Fibroblast of lung (primary cell): ENCODE measurements around the gene ESRRB. TPM values are rescaled to one million over a fixed set of nuclear protein-coding genes. Genes with fewer than 3 reads are reported as not detected.

Experiments used
- DNase-seq, 2 donors: peaks; one replicate each; pipeline versions ENCODE4 v3.0.0 to v3.0.0-alpha.2; 2010; ENCODE audit warnings: low read depth in 2 of 2
- H2AFZ ChIP-seq: 2 replicates; pipeline ENCODE4 v1.5.1; 2012; ENCODE audit warnings: low read length, control low read depth, inconsistent platforms
- H3K27ac ChIP-seq: 2 replicates; pipeline ENCODE4 v1.5.1; 2011; ENCODE audit warnings: low read length, control low read depth; ENCODE audit not compliant: insufficient read depth
- H3K27me3 ChIP-seq: 2 replicates; pipeline ENCODE4 v1.5.1; 2011; ENCODE audit warnings: mild to moderate bottlenecking, low read length; ENCODE audit not compliant: control insufficient read depth, insufficient read depth
- H3K36me3 ChIP-seq: 2 replicates; pipeline ENCODE4 v1.5.1; 2011; ENCODE audit warnings: low read length; ENCODE audit not compliant: control insufficient read depth, insufficient read depth
- H3K4me1 ChIP-seq: 2 replicates; pipeline ENCODE4 v1.5.1; 2011; ENCODE audit warnings: low read length; ENCODE audit not compliant: control insufficient read depth, insufficient read depth; ENCODE audit errors: extremely low read depth
- H3K4me2 ChIP-seq: 2 replicates; pipeline ENCODE4 v1.5.1; 2011; ENCODE audit warnings: low read length, control low read depth; ENCODE audit not compliant: insufficient read depth; ENCODE audit errors: extremely low read depth
- H3K4me3 ChIP-seq, 4 experiments: fragments of 200-600 bp in 1 of 4; sonication (generic) in 1 of 4; replicated peaks in 1 of 4; 2 replicates each; pipeline ENCODE4 v1.5.1; 2011 to 2016; ENCODE audit warnings: low read length in 4 of 4, low read depth in 3 of 4, mild to moderate bottlenecking in 3 of 4, control low read depth in 2 of 4, inconsistent platforms in 1 of 4, mixed read lengths in 1 of 4; ENCODE audit not compliant: insufficient read depth in 1 of 4; ENCODE audit errors: control extremely low read depth in 1 of 4
- H3K79me2 ChIP-seq: 2 replicates; pipeline ENCODE4 v1.5.1; 2012; ENCODE audit warnings: mild to moderate bottlenecking, low read length, inconsistent platforms; ENCODE audit not compliant: control insufficient read depth, insufficient read depth
- H3K9ac ChIP-seq: 2 replicates; pipeline ENCODE4 v1.5.1; 2011; ENCODE audit warnings: mild to moderate bottlenecking, low read length, control low read depth; ENCODE audit not compliant: insufficient read depth
- H3K9me3 ChIP-seq: 2 replicates; pipeline ENCODE4 v1.5.1; 2012; ENCODE audit warnings: low read depth, low read length; ENCODE audit not compliant: control insufficient read depth, insufficient read depth
- H4K20me1 ChIP-seq: 2 replicates; pipeline ENCODE4 v1.5.1; 2011; ENCODE audit warnings: low read length; ENCODE audit not compliant: control insufficient read depth, insufficient read depth; ENCODE audit errors: extremely low read depth
- EZH2 ChIP-seq: IDR thresholded peaks from 2 replicates; pipeline ENCODE4 v1.5.1; 2012; ENCODE audit warnings: low read length, control low read depth, mild to moderate bottlenecking; ENCODE audit errors: missing control alignments
- polyA plus RNA-seq, 2 donors: library from polyadenylated mRNA; depleted of rRNA in 1 of 2; stranded (reverse) in 1 of 2; unstranded in 1 of 2; fragments of >200 nt; gene quantifications; 2 replicates each; pipeline ENCODE4 v1.2.1, GENCODE V29; 2011 to 2012; ENCODE audit warnings: missing spikeins in 1 of 2
- total RNA-seq: library from RNA; depleted of rRNA; stranded (reverse); fragments of >200 nt; gene quantifications from 2 replicates; pipeline ENCODE4 v1.2.1, GENCODE V29; 2014
- TF ChIP-seq, protein P1 (sequence below), 2 donors: IDR thresholded peaks in 1 of 2; conservative IDR thresholded peaks in 1 of 2; 1 replicate in 1 of 2; 2 replicates in 1 of 2; pipeline ENCODE4 v1.5.1; 2011 to 2012; ENCODE audit warnings: low read length in 2 of 2, control low read depth in 1 of 2, inconsistent platforms in 1 of 2, low read depth in 1 of 2, mild to moderate bottlenecking in 1 of 2

Gene ESRRB
- total and polyA plus RNA-seq, 2 donors (not counting 1 experiment from before 2014, with no cell fraction given), result not detected

DNA sequence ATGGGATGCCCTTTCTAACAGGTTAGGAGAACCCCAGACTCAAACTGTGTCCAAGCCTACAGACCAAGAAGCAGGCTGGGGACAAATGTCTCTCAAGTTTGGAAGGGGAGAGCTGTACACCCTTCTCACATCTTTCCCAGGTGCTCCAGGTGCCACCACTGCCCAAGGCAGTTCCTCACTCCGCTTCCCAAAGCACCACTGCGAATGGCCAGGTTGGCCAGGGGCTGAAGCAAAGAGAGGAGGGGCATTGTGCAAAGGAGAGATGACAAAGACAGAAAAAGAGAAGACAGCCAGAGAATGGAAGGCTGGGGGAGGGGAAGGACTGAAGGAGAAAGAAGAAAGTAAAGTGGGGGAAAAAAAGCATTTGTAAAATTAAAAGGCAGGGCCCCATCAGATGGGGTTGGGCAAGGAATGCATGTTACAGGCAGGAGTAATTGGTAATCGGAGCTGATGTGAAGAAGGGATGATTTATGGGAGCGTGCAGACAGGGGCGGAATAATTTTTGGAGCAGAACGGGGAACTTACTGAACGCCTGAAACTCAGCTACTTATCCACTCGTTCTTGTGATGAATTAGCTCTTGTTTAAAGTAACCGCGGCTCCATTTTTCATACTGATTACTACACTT is 165.8 kb downstream of the ESRRB start:
- Histone ChIP-seq H3K4me2 (no peak overlapping the region), H3K27me3 (no peaks in the 10 kb centered on the region), H3K79me2 (no peaks in the 10 kb centered on the region), H3K36me3 (no peaks in the 10 kb centered on the region), H3K9me3 (no peaks in the 10 kb centered on the region), H3K9ac (no peak overlapping the region), H3K4me1 (no peaks in the 10 kb centered on the region), H2AFZ (no peak overlapping the region), H3K27ac (no peak overlapping the region), H3K4me3 (no peak overlapping the region), H4K20me1 (no peaks in the 10 kb centered on the region)
- TF ChIP-seq, protein P1, sequence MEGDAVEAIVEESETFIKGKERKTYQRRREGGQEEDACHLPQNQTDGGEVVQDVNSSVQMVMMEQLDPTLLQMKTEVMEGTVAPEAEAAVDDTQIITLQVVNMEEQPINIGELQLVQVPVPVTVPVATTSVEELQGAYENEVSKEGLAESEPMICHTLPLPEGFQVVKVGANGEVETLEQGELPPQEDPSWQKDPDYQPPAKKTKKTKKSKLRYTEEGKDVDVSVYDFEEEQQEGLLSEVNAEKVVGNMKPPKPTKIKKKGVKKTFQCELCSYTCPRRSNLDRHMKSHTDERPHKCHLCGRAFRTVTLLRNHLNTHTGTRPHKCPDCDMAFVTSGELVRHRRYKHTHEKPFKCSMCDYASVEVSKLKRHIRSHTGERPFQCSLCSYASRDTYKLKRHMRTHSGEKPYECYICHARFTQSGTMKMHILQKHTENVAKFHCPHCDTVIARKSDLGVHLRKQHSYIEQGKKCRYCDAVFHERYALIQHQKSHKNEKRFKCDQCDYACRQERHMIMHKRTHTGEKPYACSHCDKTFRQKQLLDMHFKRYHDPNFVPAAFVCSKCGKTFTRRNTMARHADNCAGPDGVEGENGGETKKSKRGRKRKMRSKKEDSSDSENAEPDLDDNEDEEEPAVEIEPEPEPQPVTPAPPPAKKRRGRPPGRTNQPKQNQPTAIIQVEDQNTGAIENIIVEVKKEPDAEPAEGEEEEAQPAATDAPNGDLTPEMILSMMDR (conservative IDR thresholded peaks at IDR 0.05 in 1 of 2, IDR thresholded peaks at IDR 0.05 in 1 of 2; ENCODE audit: low read depth in 1 of 2, low read length in 2 of 2), result no peak
- TF ChIP-seq EZH2, result no peak
- no peak for DNase-seq

DNA sequence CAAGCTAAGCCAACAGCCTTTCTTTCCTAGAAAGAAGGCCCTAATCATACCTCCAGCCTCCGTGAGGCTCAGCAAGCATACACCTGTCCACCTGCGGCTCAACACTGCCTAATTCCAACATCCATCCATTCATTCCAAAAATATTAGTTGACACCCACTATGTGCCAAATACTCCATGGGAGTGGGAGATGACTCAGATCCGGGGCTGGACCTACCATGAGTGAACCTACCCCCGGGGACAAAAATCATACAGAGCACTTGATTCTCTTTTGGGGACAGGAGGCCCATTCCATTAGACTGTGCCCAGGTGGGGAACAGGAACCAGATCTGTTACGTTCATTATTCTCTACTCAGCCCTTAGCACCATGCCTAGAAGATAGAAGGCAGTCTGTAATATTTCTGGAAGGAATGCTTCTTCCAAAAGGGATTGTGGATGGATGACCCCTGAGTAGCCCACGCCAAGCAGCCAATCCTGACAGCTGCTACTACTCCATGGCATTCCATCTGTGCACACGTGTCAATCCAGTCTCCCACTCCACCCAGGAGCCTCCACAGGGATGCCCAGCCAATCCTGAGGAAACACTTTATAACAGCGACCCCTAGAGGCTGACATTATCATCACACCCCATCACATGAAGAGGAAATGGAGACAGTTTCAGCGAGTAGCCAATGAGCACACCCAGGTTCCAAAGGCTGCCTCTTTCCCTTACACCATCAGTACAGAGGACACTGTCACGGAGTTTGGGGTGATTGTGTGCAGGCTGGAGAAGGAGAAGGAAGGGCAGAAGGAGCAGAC is 170.7 kb downstream of the ESRRB start:
- Histone ChIP-seq H3K4me2 (no peak overlapping the region), H3K79me2 (no peaks in the 10 kb centered on the region), H2AFZ (no peak overlapping the region), H3K27ac (no peak overlapping the region), H3K4me1 (no peaks in the 10 kb centered on the region), H3K9me3 (no peaks in the 10 kb centered on the region), H3K9ac (no peak overlapping the region), H3K27me3 (no peaks in the 10 kb centered on the region), H4K20me1 (no peaks in the 10 kb centered on the region), H3K36me3 (no peaks in the 10 kb centered on the region), H3K4me3 (no peak overlapping the region)
- no peak for DNase-seq
- TF ChIP-seq, protein P1 (conservative IDR thresholded peaks at IDR 0.05 in 1 of 2, IDR thresholded peaks at IDR 0.05 in 1 of 2; ENCODE audit: low read depth in 1 of 2, low read length in 2 of 2), result peak; percentile 32 to 46
- no peak for TF ChIP-seq EZH2

DNA sequence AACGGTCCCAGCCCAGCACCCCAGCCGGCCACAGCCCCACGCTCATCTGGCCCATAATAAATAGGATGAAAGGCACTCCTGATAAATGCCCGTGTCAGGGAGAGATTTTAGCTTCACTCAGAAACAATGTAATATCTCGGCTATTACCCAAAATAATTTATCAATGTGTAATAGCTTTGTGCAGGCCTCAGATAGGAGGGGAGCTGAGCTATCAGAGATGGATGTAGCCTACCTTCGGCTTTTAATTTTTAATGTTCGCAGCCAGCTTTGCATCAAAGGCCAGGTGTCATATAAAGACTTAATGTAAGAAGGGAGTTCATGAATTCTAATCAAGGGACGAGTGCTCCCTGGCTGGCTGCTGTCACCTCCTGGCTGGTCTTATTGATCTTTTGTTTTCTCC is 171.9 kb downstream of the ESRRB start:
- H3K4me3 ChIP-seq, result no peak overlapping the region
- no peak overlapping the region for H3K9ac ChIP-seq
- no peak for TF ChIP-seq EZH2
- TF ChIP-seq, protein P1 (conservative IDR thresholded peaks at IDR 0.05 in 1 of 2, IDR thresholded peaks at IDR 0.05 in 1 of 2; ENCODE audit: low read depth in 1 of 2, low read length in 2 of 2), result no peak

More for the DNA sequence above, 171.9 kb downstream of the ESRRB start:
- no peaks in the 10 kb centered on the region for H3K9me3 ChIP-seq
- no peak overlapping the region for H2AFZ ChIP-seq
- no peak overlapping the region for H3K27ac ChIP-seq
- no peaks in the 10 kb centered on the region for H3K4me1 ChIP-seq
- no peak for DNase-seq
- H4K20me1 ChIP-seq, result no peaks in the 10 kb centered on the region
- no peaks in the 10 kb centered on the region for H3K36me3 ChIP-seq
- no peaks in the 10 kb centered on the region for H3K27me3 ChIP-seq
- H3K4me2 ChIP-seq, result no peak overlapping the region
- no peaks in the 10 kb centered on the region for H3K79me2 ChIP-seq
